ENCODE data around the gene AKAP5.

- TF ChIP-seq EZH2phosphoT487 (IDR thresholded peaks at IDR 0.05; ENCODE audit: insufficient read depth, low read depth): no peak
- no peak for TF ChIP-seq EZH2 (IDR thresholded peaks at IDR 0.05; ENCODE audit: insufficient read depth, poor library complexity, severe bottlenecking)
Measured at GRCh38 chr14:64488590-64489099, 23.3 kb downstream of the AKAP5 start.
